GM12892 (cell line): ENCODE data around the gene PROSER3.
"Not testable (repeated sequence)": the region's sequence is repeated elsewhere in the genome, so short reads cannot be mapped to it uniquely, and the experiment has no call there.

Experiments
- DNase-seq: peaks from one replicate; pipeline ENCODE4 v3.0.0; 2011; ENCODE audit not compliant: insufficient read length
- FAIRE-seq: peaks from 2 replicates; lab custom pipeline; 2011; peaks lifted over from hg19 to GRCh38; lab: Jason Lieb, UNC
- POLR2A ChIP-seq: IDR thresholded peaks from 2 replicates; pipeline ENCODE4 v1.6.1; 2011; ENCODE audit warnings: low read depth, low read length, control low read depth
- POLR2AphosphoS5 ChIP-seq: IDR thresholded peaks from 2 replicates; pipeline ENCODE4 v1.6.1; 2011; ENCODE audit warnings: low read depth, low read length, control low read depth
- TAF1 ChIP-seq: IDR thresholded peaks from 2 replicates; pipeline ENCODE4 v1.6.1; 2011; ENCODE audit warnings: low read depth, mild to moderate bottlenecking, control low read depth, low read length, borderline replicate concordance

PROSER3 gene

GRCh38 chr19:35760711-35761349 is 2.9 kb downstream of the PROSER3 start:
- no peak for DNase-seq
- no peak for FAIRE-seq
- TF ChIP-seq POLR2AphosphoS5, result no peak
- TF ChIP-seq TAF1, result no peak
- no peak for TF ChIP-seq POLR2A

DNA sequence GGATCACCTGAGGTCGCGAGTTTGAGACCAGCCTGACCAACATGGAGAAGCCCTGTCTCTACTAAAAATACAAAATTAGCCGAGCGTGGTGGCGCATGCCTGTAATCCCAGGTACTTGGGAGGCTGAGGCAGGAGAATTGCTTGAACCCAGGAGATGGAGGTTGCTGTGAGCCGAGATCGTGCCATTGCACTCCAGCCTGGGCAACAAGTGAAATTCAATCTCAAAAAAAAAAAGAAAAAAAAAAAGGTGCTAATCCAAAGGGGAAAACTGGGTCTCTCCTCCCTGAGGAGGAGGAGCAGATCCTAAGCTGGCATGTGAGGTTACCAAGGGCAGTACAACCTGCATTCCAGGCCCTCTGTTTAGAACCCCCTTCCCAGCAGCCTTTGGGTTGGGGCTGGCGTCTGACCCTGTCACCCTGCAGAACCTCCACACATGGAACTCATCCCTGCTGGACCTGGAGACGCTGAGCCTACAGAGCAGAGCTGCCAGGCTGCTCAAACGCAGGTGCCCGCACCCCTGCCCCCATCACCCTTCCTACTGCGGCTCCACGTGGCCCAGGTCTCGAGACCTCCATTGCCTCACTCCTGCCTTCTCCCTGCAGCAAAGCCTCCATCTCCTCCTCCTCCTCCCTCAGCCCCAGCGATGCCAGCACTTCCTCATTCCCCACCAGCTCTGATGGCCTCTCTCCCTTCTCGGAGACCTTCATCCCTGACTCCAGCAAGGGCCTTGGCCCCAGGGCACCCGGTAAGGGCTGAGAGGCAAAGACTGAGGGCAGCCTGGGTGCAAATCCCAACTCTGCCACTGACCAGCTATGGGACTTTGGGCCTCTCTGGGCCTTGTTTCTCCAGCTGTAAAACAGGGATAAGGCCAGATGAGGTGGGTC is 6.7 kb downstream of the PROSER3 start:
- FAIRE-seq, result no peak
- no peak for DNase-seq
- no peak for TF ChIP-seq TAF1
- no peak for TF ChIP-seq POLR2A
- TF ChIP-seq POLR2AphosphoS5, result no peak

DNA sequence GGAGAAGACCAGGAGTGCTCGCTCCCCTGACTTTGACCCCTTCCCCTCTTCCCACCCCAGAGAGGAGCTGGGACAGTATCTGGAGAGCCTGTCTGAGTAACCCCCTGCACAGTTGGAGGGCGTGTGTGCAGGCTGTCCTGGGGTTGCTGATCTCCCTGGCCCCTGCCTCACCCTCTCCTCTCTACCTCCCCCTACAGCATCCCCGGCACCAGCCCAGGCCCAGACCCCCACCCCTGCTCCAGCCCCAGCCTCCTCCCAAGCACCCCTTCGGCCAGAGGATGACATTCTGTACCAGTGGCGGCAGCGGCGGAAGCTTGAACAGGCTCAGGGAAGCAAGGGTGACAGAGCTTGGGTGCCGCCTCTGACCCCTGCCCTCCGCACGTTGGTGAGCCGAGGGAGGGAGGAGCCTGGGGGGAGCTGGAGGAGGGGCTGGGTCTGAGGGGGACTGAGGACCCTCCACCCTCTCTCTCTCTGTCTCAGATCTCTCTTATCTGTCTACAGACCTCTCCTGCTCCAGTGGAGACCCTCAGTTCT is 8.7 kb downstream of the PROSER3 start:
- no peak for TF ChIP-seq TAF1
- DNase-seq, result no peak
- no peak for FAIRE-seq

DNA sequence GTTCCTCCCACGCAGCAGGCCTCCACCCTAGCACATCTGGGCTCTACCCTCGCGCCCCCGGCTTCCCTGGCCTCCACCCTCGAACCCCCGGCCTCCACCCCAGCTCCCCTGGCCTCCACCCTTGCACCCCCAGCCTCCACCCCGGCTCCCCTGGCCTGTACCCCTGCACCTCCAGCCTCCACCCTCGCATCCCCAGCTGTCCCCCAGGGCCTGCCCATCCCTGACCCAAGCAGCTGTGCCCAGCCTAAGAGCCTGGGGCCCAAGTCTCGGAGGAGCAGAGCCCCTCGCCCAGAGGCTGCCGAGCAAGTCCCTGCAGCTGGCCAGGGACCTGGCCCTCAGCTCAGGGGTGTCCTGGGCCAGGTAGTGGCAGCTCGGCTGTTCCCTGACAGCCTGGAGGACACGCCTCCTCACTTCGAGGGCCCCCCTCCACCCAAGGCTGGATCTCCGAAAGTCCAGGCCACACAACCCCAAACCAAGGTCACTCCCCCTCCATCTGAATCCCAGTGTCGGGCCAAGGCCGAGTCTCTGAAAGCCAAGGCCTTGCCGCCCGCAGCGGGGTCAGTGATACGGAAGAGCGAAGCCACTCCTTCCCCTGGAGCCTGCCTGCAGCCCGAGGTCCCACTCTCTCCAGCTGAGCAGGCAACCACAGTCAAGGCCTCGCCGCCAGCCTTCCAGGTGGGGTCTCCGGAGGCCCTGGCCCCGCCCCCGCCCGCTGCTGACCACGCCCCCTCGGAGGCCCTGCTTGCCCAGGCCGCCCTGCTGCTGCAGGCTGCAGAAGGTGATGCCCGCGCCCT is 9.5 kb downstream of the PROSER3 start:
- TF ChIP-seq POLR2A (no peak), POLR2AphosphoS5 (no peak), TAF1 (no peak)

GRCh38 chr19:35768082-35768421 is 10.1 kb downstream of the PROSER3 start:
- DNase-seq (no peak), FAIRE-seq (no peak)
- TF ChIP-seq POLR2AphosphoS5 (no peak), POLR2A (no peak), TAF1 (no peak)

More for the DNA sequence above, 9.5 kb downstream of the PROSER3 start:
- no peak for DNase-seq
- FAIRE-seq, result no peak

- FAIRE-seq, DNase-seq: not testable (repeated sequence)
These were observed 14.4 kb downstream of the PROSER3 start for GRCh38 chr19:35772362-35772761.

DNA sequence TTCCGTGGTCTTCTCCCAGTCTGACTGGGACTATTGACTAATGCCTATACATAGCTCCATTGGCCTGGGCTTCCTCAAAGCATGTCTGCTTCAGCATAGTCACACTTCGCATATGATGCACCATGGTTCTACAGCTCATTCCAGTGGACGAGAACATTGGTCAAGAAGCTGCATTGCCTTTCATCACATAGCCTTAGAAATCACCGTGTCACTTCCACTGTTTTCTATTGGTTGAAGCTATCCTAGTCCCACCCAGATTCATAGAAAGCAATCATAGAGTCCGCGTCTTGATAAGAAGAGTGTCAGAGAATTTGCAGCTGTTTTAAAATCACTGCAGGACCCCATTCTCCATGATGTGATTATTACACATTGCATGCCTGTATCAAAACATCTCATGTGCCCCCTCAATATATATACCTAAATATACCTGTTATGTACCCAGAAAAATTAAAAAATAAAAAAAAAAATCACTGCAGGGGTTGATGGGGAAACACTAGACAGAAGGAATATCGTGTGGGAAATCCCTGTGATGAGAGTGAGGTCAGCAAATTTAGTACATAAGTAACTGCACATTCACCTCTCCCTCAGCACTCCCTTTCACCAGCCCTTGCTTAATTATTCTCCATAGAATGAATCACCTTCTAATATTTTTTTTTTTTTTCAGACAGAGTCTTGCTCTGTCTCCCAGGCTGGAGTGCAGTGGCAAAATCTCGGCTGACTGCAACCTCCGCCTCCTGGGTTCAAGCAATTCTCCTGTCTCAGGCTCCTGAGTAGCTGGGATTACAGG is 15.2 kb downstream of the PROSER3 start:
- FAIRE-seq (no peak), DNase-seq (no peak)
- TF ChIP-seq POLR2A (no peak), POLR2AphosphoS5 (no peak), TAF1 (no peak)

GRCh38 chr19:35774274-35775045 is 16.5 kb downstream of the PROSER3 start:
- TF ChIP-seq POLR2A (no peak), POLR2AphosphoS5 (no peak), TAF1 (no peak)
- DNase-seq (no peak), FAIRE-seq (no peak)

- DNase-seq (no peak), FAIRE-seq (no peak)
- no peak for TF ChIP-seq TAF1
- TF ChIP-seq POLR2AphosphoS5, result no peak
- TF ChIP-seq POLR2A, result no peak
These were observed 17.0 kb downstream of the PROSER3 start for GRCh38 chr19:35775046-35775297.

GRCh38 chr19:35775298-35776101 is 17.5 kb downstream of the PROSER3 start, which contains the start of gene ARHGAP33:
Gene ARHGAP33 (plus strand): TSS chr19:35775564. CDS start chr19:35775659, 95 bp downstream.
- DNase-seq (peak; percentile 98), FAIRE-seq (peak; percentile 88)
- TF ChIP-seq POLR2A, result peak; percentile 67; the same call in 1 of the 2 replicates
- no peak for TF ChIP-seq TAF1
- no peak for TF ChIP-seq POLR2AphosphoS5
